ENCODE measurements around the gene NAGA. TPM values are rescaled to one million over a fixed set of nuclear protein-coding genes. Genes with fewer than 3 reads are reported as not detected.

NAGA gene
- total RNA-seq, 1 donor from 2014 or later, result 17.0 TPM

Other genes starting within 250 kb of the NAGA start
- gene SREBF2, start 237.7 kb downstream of the NAGA start, total RNA-seq, result 206 TPM
- gene SHISA8, start 155.7 kb downstream of the NAGA start, total RNA-seq, result 0.40 TPM
- 1.2 TPM for gene TNFRSF13C, start 144.0 kb downstream of the NAGA start, total RNA-seq
- not detected for gene CENPM, start 123.7 kb downstream of the NAGA start, total RNA-seq
- 35.5 TPM for gene SEPTIN3, start 101.4 kb downstream of the NAGA start, total RNA-seq
- gene WBP2NL, start 72.0 kb downstream of the NAGA start, total RNA-seq, result 9.4 TPM
- 12.8 TPM for gene PHETA2, start 3.4 kb upstream of the NAGA start, total RNA-seq
- gene SMDT1, start 8.9 kb upstream of the NAGA start, total RNA-seq, result 53.3 TPM
- 31.9 TPM for gene NDUFA6, start 20.0 kb upstream of the NAGA start, total RNA-seq
- 2.0 TPM for gene CYP2D6, start 60.0 kb upstream of the NAGA start, total RNA-seq
- gene TCF20, start 199.8 kb upstream of the NAGA start, total RNA-seq, result 46.1 TPM